HG03521 (cell line): ENCODE measurements around the gene HBEGF.
"Not testable (repeated sequence)": the region's sequence is repeated elsewhere in the genome, so short reads cannot be mapped to it uniquely, and the experiment has no call there.

Experiments used
- ATAC-seq: cut with Tn5 transposase; IDR thresholded peaks from one replicate; pipeline ENCODE4 v1.9.1; 2021; ENCODE audit warnings: mild to moderate bottlenecking, moderate library complexity; ENCODE audit not compliant: unreplicated experiment

HBEGF gene

GRCh38 chr5:140361901-140362300, 15.5 kb upstream of the HBEGF start:
- no peak for ATAC-seq

GRCh38 chr5:140360681-140361479, 14.5 kb upstream of the HBEGF start:
- no peak for ATAC-seq

- no peak for ATAC-seq
Measured at GRCh38 chr5:140360101-140360500, 13.7 kb upstream of the HBEGF start, which contains the start of gene SLC4A9. Gene SLC4A9 (plus strand): TSS chr5:140360194. CDS start chr5:140360237, 43 bp downstream.

DNA sequence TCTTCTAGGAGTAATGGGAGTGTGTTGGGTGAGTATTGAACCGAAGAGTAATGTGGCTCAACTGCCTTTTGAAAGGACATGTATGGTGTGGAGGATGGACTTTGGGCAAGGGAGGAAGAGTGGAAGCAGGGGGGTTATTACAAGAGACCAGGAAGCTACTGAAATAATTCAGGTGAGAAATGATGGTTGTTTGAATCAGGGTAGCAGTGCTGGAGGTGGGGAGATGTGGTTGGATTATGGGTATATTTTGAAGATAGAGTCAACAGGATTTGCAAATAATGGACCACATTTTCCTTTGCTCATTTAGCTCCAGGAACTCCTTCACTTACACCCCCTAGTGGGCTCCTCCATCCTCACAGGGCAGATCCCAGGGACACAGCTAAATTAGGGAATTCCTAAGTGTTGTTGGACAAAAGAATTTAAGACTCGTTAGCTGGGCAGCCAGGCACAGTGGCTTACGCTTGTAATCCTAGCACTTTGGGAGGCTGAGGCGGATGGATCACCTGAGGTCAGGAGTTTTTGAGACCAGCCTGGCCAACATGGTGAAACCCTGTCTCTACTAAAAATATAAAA, 12.4 kb upstream of the HBEGF start:
- ATAC-seq, result no peak

- ATAC-seq, result peak; percentile 92
Measured at GRCh38 chr5:140357726-140358093, 11.3 kb upstream of the HBEGF start.

- ATAC-seq, result peak; percentile 13
Measured at GRCh38 chr5:140356853-140357725, 10.7 kb upstream of the HBEGF start.

DNA sequence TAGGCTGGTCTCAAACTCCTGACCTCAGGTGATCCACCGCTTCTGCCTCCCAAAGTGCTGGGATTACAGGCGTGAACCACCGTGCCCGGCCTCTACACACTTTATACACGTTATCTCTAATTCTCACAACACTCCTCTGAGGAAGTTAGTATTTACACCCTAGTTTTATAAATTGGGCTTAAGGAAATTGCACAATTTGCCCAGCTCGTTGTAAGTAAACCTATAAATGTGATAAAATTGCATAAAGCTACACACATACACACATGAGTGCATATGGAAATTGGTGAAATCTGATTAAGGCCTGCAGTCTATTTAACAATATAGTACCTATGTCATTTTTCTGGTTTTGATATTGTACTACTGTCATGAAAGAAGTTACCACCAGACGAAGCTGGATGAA, 9.1 kb upstream of the HBEGF start:
- no peak for ATAC-seq

DNA sequence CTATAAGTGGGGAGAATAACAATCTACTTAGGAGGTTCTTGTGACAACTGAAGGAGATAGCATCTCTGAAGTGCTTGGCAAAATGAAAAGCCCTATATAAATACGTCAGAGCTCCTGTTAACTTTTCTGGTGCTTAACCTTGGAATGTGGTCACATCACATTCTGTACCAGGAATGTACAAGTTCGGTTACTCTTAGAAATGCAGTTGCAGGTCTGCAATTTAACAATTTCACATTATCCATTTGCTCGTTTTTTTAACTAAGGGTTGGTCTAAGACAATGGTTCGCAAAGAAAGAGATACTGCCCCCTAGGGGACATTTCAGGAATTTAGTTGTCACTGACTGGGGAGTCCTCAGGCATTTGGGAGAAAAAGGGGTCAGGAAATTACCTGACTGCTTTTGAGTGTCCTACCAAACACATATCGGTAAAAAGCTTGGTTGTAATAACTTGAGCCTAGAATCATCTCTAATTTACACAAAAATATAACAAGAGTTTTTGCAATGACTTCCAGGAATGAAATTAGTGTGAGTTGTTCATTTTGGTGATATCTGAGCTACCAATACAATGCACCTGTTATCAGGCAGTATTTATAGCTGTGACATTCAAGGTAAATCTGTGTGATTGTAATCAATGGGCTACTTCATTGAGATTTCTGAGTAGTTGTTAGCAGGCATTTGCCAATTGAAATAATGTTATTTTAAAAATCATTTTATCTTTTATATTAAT, 5.4 kb upstream of the HBEGF start:
- peak; percentile 65 for ATAC-seq

DNA sequence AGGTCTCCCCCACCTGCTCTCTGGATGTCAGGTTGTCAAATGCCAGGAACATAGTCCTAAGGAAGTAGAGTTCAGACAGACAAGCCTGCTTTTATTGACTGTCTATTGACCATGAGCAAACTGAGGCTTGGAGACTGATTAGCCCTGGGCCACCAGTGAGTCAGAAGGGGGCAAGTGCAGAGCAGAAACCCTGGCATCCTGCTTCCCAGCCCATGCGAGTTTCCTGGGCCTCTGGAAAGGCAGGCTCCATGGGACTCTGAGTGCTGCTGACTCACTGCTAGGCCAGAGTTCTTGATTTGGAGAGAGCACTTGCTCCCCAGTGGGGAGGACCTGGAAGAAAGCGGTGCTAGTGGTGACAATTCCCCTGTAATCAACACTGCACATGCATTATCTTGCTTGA, 2.8 kb upstream of the HBEGF start:
- ATAC-seq, result no peak

DNA sequence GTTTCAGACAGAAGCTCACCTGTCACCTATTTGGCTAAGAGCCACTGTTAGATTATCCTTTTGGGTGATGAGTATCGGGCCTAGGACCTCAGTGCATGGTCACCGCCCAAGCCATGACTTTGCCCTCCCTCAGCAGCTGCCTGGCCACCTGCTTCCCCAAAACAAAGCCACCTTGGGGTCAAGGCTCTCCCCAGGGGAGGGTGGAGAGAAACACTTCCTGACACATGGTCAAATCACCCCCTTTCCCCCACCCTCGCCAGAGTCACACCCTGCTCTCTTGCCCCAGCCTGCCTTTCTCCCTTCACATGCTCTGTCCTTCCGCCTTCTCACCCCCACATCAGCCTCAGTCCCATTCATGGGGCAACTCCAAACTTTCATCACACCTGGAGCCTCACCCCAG, 1.7 kb upstream of the HBEGF start:
- no peak for ATAC-seq

DNA sequence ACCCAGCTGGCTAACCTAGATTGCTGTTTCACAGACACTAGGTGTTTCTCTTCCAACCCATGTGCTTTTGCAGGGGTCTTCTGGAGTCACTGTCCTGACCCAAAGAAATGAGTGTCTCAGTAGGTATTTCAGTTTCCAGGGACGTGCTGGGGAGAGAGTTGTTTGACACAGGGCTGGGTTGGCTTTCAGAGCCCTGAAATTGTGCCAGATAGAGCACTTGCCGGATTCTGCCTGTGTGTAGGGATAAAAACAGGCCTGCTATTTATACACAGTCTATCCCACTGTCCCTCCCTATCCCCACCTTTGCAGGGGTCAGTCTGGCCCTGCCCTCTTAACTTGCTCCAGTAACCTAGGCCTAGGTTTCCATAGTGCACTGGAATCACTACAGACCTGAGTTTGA, 957 bp upstream of the HBEGF start:
- no peak for ATAC-seq

- peak; percentile 2 for ATAC-seq
Measured at GRCh38 chr5:140345919-140346347, 470 bp downstream of the HBEGF start.

GRCh38 chr5:140344683-140345423, 1.6 kb downstream of the HBEGF start:
- no peak for ATAC-seq

- not testable (repeated sequence) for ATAC-seq
Measured at GRCh38 chr5:140343849-140344248, 2.6 kb downstream of the HBEGF start.

DNA sequence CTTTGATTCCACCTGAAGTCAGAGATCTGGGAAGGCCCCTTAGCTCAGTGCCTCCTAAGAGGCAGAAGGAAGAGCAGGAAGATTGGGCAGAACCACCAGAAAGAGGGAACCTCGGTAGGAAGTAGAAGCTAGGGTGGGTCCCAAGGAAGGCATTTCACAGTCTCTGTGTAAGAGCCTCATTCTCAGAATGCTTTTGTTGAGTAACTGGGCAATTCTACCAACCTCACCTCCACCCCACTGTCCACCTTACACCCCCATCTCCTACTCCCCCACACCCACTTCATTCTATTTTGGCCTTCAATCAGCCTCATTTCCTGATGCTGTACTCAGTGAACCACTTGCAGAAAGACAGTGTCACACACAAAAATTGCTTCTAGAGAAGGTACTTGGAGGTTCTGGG, 3.5 kb downstream of the HBEGF start:
- ATAC-seq, result no peak

- no peak for ATAC-seq
Measured at GRCh38 chr5:140342287-140342686, 4.1 kb downstream of the HBEGF start.

- no peak for ATAC-seq
Measured at GRCh38 chr5:140341591-140341990, 4.8 kb downstream of the HBEGF start.

DNA sequence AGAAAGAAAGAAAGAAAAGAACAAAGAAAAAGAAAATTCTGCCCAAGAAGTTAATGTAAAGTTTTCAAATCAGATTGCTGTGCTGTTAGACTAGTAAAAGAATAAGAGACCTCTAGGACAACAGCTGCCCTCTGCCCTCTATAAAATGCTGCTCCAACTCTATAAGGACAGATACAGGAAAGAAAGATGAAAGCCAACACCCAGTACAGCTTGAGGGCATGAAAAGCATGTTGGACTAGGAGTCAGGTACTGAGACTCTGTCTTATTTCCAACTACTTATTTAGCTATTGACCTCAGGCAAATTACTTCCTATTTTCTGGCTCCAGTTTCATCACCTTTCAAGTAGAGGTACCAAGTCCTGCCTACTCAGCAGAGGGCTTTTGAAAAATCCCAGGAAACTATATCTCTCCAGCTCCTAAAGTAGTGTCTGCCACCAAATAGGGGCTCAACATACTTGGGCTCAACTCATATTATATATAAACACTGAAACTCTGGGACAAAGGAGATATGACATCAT, 5.7 kb downstream of the HBEGF start:
- no peak for ATAC-seq

DNA sequence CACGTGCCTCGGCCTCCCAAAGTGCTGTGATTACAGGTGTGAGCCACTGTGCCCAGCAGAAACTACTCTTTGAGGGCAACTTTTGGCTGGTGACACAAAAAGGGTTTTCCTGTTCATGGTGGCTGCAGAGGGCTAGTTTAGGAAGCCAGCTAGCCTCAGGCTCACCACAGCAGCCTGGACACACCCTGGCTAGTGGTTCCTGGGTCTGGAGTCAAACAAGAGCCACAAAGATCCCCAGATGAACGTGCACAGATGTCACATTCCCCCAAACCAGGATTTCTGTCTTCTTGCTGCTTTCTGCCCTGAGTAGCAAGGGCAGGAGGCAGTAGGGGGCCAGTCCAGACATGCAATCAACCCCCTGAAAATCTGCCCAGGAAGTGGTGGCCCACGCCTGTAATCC, 6.8 kb downstream of the HBEGF start:
- no peak for ATAC-seq

DNA sequence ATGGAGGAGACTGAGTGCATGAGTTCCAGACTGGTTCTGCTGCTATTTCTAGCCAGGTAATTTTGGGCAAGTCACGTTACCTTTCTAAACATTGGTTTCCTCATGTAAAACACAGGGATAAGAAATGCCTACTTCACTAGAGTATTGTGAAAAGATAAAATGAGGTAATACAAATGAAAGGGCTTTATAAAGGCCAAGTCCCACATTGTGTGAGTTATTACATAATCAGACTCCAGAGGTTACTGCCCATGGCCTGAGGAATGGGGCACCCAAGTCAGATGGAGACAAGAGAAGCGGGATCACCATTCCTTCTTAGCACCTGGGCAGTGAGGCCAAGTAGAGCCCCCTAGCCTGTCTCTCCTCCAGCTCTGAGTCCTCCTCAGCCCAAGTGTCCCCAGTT, 7.5 kb downstream of the HBEGF start:
- no peak for ATAC-seq
